GM19324 (cell line): ENCODE results near the gene PDSS2.
"Not testable (repeated sequence)": the region's sequence is repeated elsewhere in the genome, so short reads cannot be mapped to it uniquely, and the experiment has no call there.

Experiments used
- ATAC-seq: cut with Tn5 transposase; IDR thresholded peaks from one replicate; pipeline ENCODE4 v1.9.1; 2021; ENCODE audit warnings: mild to moderate bottlenecking, moderate library complexity; ENCODE audit not compliant: unreplicated experiment, low FRiP score

The PDSS2 gene

GRCh38 chr6:107280791-107281190 is 178.6 kb downstream of the PDSS2 start:
- no peak for ATAC-seq

DNA sequence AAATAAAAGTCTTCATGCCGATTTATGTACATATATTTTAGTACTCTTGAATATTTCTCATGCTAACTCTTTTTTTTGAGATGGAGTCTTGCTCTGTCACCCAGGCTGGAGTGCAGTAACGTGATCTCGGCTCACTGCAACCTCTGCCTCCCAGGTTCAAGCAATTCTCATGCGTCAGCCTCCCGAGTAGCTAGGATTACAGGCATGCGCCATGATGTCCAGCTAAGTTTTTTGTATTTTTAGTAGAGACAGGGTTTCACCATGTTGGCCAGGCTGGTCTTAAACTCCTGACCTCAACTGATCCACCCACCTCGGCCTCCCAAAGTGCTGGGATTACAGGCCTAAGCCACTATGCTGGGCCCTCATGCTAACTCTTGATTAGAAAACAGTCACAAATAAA is 179.4 kb downstream of the PDSS2 start:
- ATAC-seq, result not testable (repeated sequence)

DNA sequence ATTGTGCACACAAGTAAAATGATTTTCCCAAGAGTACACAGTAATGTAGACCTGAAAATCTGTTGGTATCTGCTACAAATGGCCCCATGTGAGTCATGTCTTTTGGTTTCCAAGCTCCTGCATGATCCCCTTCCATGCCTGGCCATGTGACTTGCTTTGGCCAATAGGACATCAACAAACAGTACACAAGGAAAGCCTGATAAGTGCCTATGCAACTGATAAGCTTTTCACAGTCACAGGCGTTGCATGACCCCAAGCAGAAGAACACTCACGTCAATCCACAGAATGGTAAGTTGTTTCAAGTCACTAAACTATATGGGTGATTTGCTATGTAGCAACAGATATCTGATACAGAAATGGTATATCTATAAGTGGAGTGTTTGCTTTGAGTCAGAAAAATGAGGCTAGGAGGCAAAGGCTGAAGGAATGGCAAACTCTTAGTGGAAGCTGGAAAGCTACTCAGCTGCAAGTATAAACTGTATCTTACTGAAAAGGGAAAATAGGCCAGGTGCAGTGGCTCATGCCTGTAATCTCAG is 184.0 kb downstream of the PDSS2 start:
- no peak for ATAC-seq

- ATAC-seq, result no peak
These were observed 185.1 kb downstream of the PDSS2 start for GRCh38 chr6:107274288-107274687.

- no peak for ATAC-seq
These were observed 187.1 kb downstream of the PDSS2 start for GRCh38 chr6:107272246-107272645.

GRCh38 chr6:107271208-107271790 is 188.1 kb downstream of the PDSS2 start:
- ATAC-seq, result no peak

DNA sequence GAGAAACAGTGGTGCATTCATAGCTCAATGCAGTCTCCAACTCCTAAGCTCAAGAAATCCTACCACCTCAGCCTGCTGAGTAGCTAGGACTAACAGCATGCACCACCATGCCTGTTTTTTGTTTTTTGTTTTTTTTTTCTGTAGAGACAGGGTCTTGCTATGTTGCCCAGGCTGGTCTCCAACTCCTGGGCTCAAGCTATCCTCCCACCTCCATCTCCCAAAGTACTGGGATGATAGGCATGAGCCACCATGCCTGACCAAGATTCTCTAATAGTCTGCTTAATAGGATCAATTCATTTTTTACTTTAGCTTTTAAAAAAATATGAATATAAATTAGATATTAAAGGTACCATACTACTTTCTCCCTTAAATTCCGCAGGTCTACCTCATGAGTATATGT is 191.7 kb downstream of the PDSS2 start:
- ATAC-seq, result no peak

- ATAC-seq, result no peak
These were observed 192.4 kb downstream of the PDSS2 start for GRCh38 chr6:107267006-107267405.

- no peak for ATAC-seq
These were observed 192.8 kb downstream of the PDSS2 start for GRCh38 chr6:107266563-107266962.

- no peak for ATAC-seq
These were observed 195.0 kb downstream of the PDSS2 start for GRCh38 chr6:107264357-107264840.

DNA sequence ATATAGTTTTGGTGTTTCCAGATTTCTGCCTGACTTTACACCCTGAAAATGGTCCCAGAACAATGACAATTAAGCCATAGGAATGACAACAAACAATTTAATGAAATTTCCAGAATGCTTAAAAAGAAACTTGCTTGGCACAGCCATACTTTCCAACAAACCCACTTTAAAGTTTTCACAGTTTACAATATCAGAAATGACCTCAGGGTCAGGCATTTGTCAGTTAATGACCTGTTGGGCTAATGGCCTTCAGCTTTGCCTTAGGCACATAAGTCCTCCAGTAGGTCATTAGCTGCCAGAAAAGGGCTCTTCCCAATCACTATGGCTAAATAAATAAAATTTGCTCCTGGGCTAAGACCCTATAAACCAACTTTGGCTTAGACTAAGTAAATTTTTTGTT is 199.4 kb downstream of the PDSS2 start:
- no peak for ATAC-seq

- ATAC-seq, result no peak
These were observed 211.2 kb downstream of the PDSS2 start for GRCh38 chr6:107248147-107248546.

DNA sequence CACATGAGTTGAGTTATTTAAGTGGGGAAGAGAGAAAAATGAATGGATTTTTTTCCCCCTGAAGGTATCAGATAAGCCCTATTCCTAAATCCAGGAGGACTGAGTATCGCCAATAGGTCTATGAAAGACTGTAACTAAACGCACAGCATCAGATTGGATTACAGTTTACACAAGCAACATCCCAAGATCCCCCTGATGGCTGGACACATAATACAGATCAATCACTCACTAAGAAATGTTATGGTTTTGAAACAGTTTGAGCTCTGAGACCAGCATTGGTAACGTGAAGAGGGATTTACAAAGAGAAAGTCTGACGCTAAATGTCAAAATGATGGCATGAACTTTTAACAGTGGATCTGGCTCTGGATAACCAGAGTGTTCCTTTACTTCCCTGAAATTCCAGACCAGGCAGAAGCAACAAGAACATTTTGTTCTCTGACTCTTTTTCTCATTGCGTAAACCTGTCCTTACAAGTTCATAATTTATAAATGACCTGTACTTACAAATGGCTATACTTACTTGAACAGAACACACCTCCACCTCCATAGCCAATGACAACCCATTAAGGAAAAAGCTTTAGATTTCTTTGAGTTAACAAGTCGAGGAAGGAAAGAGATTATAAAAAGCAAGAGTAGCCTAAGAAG is 212.3 kb downstream of the PDSS2 start:
- ATAC-seq, result no peak

DNA sequence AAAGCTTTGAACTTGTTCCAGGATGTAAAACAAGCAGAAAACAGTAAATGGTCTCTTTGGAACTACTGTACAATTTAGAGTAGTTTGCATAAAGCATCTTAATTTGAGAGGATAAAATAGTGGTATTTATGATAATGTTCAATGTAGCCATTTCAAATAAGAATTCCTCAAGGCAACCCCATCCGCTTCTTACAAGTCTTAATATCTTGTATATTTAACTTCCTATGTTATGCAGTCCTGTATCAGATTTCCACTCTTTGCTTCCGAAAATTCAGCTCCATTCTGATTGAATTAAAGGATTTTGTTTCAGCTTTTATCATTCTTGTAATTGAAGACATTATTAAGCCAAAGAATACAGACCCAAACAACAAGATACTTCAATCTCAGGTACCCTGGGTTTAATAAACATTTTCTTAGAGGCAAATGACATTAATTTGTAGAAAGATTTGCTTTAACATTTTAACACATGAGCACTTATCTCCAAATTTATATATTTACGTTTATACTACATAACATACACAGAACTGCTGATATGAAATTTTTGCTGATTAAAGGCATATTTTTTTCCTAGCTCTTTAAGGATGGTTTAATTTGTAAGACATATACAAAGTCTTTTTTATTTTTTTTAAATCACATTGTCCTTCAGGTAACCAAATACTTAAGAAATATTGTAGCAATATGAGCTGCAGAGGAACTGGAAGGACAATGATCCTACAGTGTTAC is 213.0 kb downstream of the PDSS2 start:
- ATAC-seq, result no peak

- ATAC-seq, result no peak
These were observed 214.5 kb downstream of the PDSS2 start for GRCh38 chr6:107244742-107245480.

- no peak for ATAC-seq
These were observed 215.2 kb downstream of the PDSS2 start for GRCh38 chr6:107244082-107244741.

GRCh38 chr6:107243471-107243870 is 215.9 kb downstream of the PDSS2 start:
- ATAC-seq, result no peak

- ATAC-seq, result no peak
These were observed 221.2 kb downstream of the PDSS2 start for GRCh38 chr6:107237992-107238660.

DNA sequence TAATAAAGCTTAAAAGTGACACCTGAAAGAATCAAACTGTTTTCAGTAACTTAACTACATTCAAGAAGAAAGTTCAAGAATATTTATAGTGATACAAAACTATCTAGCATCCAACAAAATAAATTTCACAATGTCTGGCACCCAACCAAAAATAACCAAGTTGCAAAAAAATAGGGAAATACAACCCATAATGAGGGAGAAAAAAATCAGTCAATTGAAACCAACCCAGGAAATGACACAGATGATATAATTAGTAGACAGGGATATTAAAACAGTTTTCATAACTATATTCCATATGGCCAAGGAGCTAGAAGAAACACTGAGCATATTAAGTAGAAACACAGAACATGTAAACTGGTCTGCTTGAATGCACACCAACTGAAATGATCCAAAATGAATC is 223.9 kb downstream of the PDSS2 start:
- ATAC-seq, result no peak

DNA sequence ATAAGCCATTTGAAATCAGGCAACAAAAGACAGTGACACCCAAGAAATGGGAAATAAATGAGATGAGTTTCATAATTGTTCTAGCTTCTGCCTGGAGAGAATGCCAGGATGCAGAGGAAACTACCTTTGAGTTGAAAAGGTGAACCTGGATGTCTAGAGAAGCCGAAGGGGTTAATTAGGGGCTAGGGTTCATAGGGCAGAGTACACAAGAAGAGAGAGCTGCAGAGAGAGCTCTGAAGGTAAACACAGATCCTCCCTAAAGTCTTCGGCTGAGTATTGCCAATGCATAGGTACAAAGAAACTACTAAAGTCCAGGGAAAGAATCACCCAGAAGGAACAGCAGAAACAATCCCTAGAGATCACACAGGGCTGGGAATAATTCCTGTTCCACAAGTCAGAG is 224.4 kb downstream of the PDSS2 start:
- ATAC-seq, result no peak
